ENCODE measurements around the gene CRK.
"Not testable (repeated sequence)": the region's sequence is repeated elsewhere in the genome, so short reads cannot be mapped to it uniquely, and the experiment has no call there.

The CRK gene

DNA sequence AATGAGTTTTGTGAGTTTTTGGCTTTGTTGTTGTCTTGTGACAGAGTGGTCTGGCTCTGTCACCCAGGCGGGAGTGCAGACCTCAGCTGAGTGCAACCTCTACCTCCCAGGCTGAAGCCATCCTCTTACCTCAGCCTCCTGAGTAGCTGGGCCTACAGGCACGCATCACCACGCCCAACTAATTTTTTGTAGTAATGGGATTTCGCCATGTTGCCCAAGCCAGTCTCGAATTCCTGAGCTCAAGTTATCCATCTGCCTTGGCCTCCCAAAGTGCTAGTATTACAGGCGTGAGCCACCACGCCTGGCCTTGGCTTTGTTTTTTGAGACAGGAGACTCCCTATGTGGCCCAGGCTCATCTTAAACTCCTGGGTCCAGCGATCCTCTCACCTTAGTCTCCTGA is 15.1 kb downstream of the CRK start:
- CTCF ChIA-PET = no interaction called here
- Mint-ChIP-seq H3K27me3 (no peaks in the 10 kb centered on the region), H3K27ac (no peak overlapping the region), H3K9me3 (no peaks in the 10 kb centered on the region), H3K4me1 (peaks cover 2% of the 10 kb centered on the region), H3K4me3 (no peak overlapping the region), H3K36me3 (peaks cover 16% of the 10 kb centered on the region)
- no peak for DNase-seq

DNA sequence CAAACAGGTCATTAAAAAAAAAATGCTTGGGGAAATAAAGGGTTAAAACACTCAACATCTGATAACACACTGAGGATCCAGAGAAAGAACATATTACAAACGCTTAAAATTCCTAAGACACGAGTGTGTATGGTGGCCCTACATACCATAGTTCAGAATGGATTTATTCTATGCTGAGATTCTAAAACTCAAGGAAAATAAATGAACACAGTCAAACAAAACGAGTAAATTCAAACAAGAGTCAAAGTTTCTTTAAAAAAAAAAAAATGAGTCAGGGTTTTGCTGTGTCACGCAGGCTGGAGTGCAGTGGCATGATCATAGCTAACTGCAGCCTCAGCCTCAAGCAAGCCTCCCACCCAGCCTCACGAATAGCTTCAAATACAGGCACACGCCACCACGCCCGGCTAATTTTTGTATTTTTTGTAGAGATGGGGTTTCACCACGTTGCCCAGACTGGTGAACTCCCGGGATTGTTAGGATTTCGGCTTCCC is 17.4 kb downstream of the CRK start:
- DNase-seq = no peak
- H3K4me1 Mint-ChIP-seq = no peaks in the 10 kb centered on the region
- CTCF ChIA-PET = no interaction called here
- no peak overlapping the region for H3K27ac Mint-ChIP-seq
- H3K36me3 Mint-ChIP-seq = peaks cover 35% of the 10 kb centered on the region
- no peaks in the 10 kb centered on the region for H3K9me3 Mint-ChIP-seq
- H3K4me3 Mint-ChIP-seq = no peak overlapping the region
- H3K27me3 Mint-ChIP-seq = no peaks in the 10 kb centered on the region

DNA sequence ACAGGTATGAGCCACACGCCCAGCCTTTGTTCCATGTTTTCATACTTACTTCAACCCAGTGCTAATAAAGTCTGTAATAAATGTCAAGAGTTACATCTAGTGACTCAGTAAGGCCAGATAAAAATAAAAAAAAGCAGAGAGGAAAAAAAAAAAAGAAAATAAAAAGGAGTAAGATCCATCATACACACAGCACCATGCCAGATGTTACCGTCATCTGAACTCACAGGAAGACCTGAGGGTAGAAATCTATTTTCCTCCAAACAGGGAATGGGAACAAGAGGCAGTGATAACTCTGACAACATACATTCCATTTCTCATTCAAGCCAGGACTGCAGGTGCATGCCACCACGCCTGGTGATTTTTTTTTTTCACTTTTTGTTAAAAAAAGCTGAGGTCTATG is 20.7 kb downstream of the CRK start:
- Mint-ChIP-seq H3K9me3 (no peaks in the 10 kb centered on the region), H3K4me3 (no peak overlapping the region), H3K27ac (no peak overlapping the region), H3K4me1 (peaks cover 5% of the 10 kb centered on the region), H3K27me3 (no peaks in the 10 kb centered on the region), H3K36me3 (peaks cover 51% of the 10 kb centered on the region)
- no peak for DNase-seq
- CTCF ChIA-PET = no interaction called here

DNA sequence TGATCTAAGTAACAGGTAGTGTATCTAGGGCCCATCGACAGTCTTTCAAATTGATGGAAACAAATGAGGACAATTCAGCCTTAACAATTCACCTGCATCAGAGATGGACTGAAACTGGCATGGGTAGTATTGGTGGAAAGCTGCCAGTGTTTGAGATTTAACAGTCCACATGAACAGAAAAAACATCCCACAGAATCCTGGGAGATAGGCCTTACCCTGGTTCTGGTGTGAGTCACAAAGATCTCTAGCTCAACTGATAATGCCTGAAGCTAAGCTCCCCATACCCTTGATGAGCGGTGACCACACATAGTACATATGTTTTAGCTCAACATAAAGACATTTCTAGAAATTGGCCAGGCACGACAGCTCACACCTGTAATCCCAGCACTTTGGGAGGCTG is 21.9 kb downstream of the CRK start:
- Mint-ChIP-seq H3K27me3 (no peaks in the 10 kb centered on the region), H3K36me3 (peaks cover 49% of the 10 kb centered on the region), H3K27ac (no peak overlapping the region), H3K4me3 (no peak overlapping the region), H3K4me1 (peaks cover 5% of the 10 kb centered on the region), H3K9me3 (no peaks in the 10 kb centered on the region)
- CTCF ChIA-PET = interaction anchor here (0.5 to 0.8 kb wide), 2 partner anchors 25 to 137 kb away, joined by 3 read pairs; no protein-coding TSS in a partner anchor
- DNase-seq = no peak

DNA sequence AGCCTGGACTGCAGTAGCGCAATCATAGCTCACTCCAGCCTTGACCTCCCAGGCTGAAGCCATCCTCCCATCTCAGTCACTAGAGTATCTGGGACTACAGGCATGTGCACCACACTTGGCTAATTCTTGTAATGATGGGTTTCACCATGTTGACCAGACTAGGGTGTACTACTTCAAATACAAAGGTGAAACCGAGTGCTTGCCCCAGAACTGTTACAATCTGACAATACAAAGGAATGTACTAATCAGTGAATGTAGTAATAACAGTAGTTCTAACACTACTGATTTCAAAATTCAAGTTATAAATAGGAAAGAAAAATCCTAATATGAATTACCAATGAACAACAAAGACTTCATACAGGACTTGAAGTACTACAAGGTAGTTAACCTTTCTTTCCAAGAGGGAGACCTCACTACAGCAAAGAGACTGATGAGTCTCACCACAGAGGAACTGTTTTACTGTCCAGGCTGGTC is 24.4 kb downstream of the CRK start:
- Mint-ChIP-seq H3K27ac (no peak overlapping the region), H3K4me3 (no peak overlapping the region), H3K9me3 (no peaks in the 10 kb centered on the region), H3K36me3 (peaks cover 42% of the 10 kb centered on the region), H3K27me3 (no peaks in the 10 kb centered on the region), H3K4me1 (peaks cover 5% of the 10 kb centered on the region)
- CTCF ChIA-PET = no interaction called here
- DNase-seq = no peak

DNA sequence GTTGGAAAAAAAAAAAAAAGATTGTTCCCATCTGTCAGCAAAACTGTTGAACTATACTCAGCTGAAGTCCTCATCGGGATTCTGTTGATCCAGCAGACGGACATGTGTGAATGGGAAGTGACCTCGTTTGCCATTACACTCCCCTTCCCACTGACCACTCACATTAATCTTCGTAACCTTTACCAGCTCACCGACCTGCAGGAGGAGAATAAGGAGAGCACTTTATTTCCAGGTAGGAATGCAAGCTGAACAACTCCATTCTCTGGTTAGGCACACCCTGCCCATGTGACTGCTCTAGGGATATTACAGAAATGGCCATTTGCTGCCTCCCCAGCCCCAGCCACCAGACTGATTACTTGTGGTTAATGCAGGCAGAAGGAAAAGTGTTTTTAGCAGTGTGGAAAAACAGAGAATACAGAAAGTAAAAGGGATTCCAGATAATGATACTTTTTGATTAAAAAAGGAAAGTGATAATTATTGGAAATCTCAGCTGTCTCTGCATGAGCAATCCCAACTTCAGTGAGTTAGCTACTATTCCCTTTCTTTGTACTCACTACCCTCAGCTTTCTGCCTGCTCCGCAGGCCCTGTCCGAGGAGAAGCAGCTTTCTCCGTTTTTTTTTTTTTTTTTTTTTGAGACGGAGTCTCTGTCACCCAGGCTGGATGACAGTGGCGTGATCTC is 32.4 kb downstream of the CRK start:
- DNase-seq = no peak
- no peaks in the 10 kb centered on the region for H3K9me3 Mint-ChIP-seq
- no peak overlapping the region for H3K27ac Mint-ChIP-seq
- H3K4me3 Mint-ChIP-seq = no peak overlapping the region
- peaks cover 28% of the 10 kb centered on the region for H3K36me3 Mint-ChIP-seq
- no peaks in the 10 kb centered on the region for H3K4me1 Mint-ChIP-seq
- CTCF ChIA-PET = no interaction called here
- no peaks in the 10 kb centered on the region for H3K27me3 Mint-ChIP-seq

DNA sequence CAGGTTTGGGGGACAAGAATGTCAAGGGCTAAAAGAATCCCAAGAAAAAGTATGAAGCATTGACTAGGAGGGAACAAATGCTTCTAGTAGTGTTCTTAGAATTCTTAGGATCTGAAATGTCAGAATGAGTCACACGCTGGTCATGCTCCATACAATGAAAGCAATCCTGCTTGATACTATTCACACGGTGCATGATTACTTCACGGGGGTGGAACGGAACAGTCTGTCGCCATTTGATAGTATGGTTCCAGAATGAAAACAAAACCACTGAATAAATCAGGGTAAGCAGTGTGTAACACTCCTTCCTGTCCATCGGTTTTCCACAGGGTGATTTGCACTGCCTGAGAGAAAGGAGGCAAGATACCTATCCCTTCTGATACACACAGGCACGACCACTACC is 33.1 kb downstream of the CRK start:
- CTCF ChIA-PET = no interaction called here
- DNase-seq = no peak
- H3K9me3 Mint-ChIP-seq = no peaks in the 10 kb centered on the region
- H3K4me3 Mint-ChIP-seq = no peak overlapping the region
- H3K4me1 Mint-ChIP-seq = no peaks in the 10 kb centered on the region
- no peak overlapping the region for H3K27ac Mint-ChIP-seq
- H3K27me3 Mint-ChIP-seq = no peaks in the 10 kb centered on the region
- H3K36me3 Mint-ChIP-seq = peaks cover 29% of the 10 kb centered on the region

DNA sequence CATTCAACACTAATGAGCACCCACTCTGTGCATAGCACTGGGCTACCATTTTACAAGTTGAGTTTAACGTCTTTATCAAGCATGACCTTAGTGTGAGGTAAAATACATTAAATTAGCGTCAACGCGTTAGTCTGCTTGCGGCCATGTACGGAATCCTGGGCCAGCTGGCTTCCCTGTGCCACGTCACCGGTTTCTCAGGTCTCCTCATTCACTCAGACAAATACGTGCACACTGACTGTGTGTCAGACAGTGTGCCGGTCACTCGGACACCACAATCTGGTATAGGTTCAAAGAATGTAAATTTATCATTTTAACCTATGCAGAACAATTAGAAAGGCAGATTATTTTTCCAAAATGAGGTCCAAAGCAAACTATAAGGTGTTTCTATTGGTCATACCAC is 34.6 kb downstream of the CRK start:
- Mint-ChIP-seq H3K27ac (no peak overlapping the region), H3K27me3 (no peaks in the 10 kb centered on the region), H3K4me3 (no peak overlapping the region), H3K36me3 (peaks cover 29% of the 10 kb centered on the region), H3K4me1 (no peaks in the 10 kb centered on the region), H3K9me3 (no peaks in the 10 kb centered on the region)
- no peak for DNase-seq
- CTCF ChIA-PET = no interaction called here

DNA sequence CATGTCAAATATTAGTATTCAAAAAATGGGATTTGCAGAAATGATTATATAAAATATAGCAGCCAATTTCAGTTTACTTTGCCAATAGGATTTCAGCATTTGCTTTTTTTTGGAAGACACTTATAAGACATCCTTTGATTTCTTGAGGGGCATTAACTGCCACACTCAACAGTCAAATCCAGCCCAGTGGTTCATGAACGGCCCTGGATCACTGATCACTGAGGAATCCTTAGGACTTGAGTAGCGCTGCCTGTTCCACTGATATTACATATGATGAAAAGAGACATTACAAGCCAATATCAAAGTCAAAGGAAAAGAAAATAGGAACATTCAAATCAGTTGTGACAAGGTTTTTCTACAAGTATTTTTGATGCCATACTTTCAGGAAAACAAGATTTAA is 35.1 kb downstream of the CRK start:
- no peak overlapping the region for H3K27ac Mint-ChIP-seq
- H3K4me3 Mint-ChIP-seq = no peak overlapping the region
- no peaks in the 10 kb centered on the region for H3K27me3 Mint-ChIP-seq
- no peak for DNase-seq
- H3K36me3 Mint-ChIP-seq = peaks cover 29% of the 10 kb centered on the region
- CTCF ChIA-PET = no interaction called here
- H3K4me1 Mint-ChIP-seq = no peaks in the 10 kb centered on the region
- no peaks in the 10 kb centered on the region for H3K9me3 Mint-ChIP-seq

DNA sequence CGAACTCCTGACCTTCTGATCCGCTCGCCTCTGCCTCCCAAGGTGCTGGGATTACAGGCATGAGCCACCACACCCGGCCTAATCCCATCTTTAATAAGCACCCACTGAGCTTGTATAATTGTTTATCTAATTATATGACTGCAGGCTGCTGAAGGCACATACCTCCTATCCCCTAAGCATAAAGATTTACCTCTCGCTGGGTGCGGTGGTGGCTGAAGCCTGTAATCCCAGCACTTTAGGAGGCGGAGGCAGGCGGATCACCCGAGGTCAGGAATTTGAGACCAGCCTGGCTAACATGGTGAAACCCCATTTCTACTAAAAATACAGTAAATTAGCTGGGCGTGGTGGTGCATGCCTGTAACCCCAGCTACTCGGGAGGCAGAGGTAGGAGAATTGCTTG is 35.9 kb downstream of the CRK start:
- no peak overlapping the region for H3K27ac Mint-ChIP-seq
- CTCF ChIA-PET = no interaction called here
- H3K4me1 Mint-ChIP-seq = no peaks in the 10 kb centered on the region
- H3K4me3 Mint-ChIP-seq = no peak overlapping the region
- no peaks in the 10 kb centered on the region for H3K27me3 Mint-ChIP-seq
- peaks cover 21% of the 10 kb centered on the region for H3K36me3 Mint-ChIP-seq
- no peaks in the 10 kb centered on the region for H3K9me3 Mint-ChIP-seq
- DNase-seq = no peak

DNA sequence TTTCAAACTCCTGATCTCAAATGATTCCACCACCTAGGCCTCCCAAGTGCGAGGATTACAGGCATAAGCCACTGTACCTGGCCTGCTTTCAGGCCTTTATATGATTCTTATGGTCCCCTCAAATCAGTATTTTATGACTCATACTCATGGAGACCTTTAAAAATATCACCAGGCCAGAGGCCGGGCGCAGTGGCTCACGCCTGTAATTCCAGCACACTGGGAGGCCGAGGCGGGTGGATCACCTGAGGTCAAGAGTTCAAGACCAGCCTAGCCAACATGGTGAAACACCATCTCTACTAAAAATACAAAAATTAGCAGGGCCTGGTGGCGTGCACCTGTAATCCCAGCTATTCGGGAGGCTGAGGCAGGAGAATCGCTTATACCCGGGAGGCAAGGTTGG is 37.6 kb downstream of the CRK start:
- H3K4me3 Mint-ChIP-seq, H3K9me3 Mint-ChIP-seq, DNase-seq, CTCF ChIA-PET, H3K27me3 Mint-ChIP-seq, H3K4me1 Mint-ChIP-seq, H3K27ac Mint-ChIP-seq: not testable (repeated sequence)
- H3K36me3 Mint-ChIP-seq = peaks cover 19% of the 10 kb centered on the region

DNA sequence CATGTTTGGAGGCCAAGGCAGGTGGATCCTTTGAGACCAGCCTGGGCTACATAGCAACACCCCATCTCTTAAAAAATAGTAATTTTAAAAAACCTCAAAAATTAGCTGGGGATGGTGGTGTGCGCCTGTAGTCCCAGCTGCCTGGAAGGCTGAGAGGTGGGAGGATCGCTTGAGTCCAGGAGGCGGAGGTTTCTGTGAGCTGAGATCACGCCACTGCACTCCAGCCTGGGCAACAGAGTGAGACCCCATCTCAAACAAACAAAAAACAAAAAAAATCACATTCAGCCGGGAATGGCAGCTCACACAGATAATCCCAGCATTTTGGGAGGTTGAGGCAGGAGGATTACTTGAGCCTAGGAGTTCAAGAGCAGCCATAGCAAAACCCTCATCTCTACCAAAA is 39.6 kb downstream of the CRK start:
- no peak for DNase-seq
- H3K27me3 Mint-ChIP-seq = no peaks in the 10 kb centered on the region
- peaks cover 6% of the 10 kb centered on the region for H3K36me3 Mint-ChIP-seq
- no peaks in the 10 kb centered on the region for H3K4me1 Mint-ChIP-seq
- no peak overlapping the region for H3K27ac Mint-ChIP-seq
- H3K4me3 Mint-ChIP-seq = no peak overlapping the region
- H3K9me3 Mint-ChIP-seq = no peaks in the 10 kb centered on the region
- CTCF ChIA-PET = no interaction called here

DNA sequence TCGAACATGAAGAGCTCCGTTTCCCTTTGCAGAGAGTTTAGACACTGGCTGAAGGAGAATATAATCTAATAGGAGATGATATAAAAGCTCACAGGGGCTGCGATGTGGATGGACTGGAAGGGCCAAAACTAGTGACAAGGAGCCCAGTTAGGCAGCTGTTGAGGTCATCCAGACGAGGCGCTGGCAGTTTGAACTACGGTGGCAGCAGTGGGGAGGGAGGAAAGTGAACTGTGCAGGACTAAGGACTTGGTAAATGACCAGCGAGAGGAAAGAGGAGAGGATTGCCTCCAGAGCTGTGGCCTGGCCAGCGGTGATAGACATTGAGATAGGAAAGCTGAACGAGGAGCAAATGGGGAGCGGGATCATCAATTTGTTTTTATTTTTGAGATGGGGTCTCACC is 41.4 kb downstream of the CRK start:
- no peaks in the 10 kb centered on the region for H3K27me3 Mint-ChIP-seq
- no peaks in the 10 kb centered on the region for H3K4me1 Mint-ChIP-seq
- peaks cover 1% of the 10 kb centered on the region for H3K36me3 Mint-ChIP-seq
- no peak overlapping the region for H3K27ac Mint-ChIP-seq
- no peak for DNase-seq
- no peaks in the 10 kb centered on the region for H3K9me3 Mint-ChIP-seq
- CTCF ChIA-PET = interaction anchor here (0.7 kb wide), 1 partner anchor 50 kb away, joined by 3 read pairs; no protein-coding TSS in a partner anchor
- no peak overlapping the region for H3K4me3 Mint-ChIP-seq

DNA sequence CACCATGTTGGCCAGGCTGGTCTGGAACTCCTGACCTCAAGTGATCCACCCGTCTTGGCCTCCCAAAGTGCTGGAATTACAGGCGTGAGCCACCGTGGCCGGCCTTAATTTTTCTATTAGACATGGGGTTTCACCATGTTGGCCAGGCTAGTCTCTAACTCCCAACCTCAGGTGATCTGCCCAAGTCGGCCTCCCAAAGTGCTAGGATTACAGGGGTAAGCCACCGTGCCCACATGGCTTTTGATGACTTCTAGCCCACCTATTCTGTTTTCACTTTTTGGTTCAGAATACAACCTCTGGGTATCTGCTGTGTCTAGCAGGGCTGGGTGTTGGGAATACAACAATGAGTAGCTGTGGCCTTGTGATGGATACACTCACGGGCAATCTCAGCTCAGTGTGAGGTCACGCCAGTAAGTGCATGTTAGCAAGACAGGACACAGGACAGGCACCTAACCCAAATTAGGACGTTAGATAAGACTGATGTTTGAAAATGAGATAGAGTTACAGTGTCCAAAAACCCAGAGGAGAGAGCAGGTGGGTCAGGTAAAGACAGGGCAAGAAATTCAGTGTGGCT is 41.9 kb downstream of the CRK start:
- no peak overlapping the region for H3K27ac Mint-ChIP-seq
- no peaks in the 10 kb centered on the region for H3K9me3 Mint-ChIP-seq
- H3K36me3 Mint-ChIP-seq = peaks cover 1% of the 10 kb centered on the region

DNA sequence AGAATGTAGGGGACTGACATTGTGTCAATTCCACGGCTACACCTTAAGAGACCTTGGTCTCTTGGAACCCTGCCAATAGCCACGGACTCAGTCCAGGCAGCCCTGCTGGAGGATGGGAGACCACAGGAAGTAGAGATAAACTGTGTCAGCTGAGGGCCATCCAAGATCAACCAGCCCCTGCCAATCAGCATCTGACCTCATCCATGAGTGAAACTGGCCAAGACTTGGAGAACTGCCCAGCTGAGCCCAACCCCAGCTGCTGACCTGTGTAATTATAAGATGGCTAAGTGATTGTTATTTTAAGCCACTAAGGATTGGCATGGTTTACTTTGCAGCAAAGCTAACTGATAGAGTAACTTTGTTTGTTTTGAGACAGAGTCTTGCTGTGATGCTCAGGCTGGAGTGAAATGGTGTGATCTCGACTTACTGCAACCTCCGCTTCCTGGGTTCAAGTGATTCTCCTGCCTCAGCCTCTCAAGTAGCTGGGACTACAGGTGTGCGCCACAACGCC is 42.7 kb downstream of the CRK start:
- CTCF ChIA-PET = no interaction called here
- DNase-seq = no peak
- Mint-ChIP-seq H3K4me1 (no peaks in the 10 kb centered on the region), H3K27me3 (no peaks in the 10 kb centered on the region), H3K4me3 (no peak overlapping the region), H3K9me3 (no peaks in the 10 kb centered on the region), H3K27ac (no peak overlapping the region), H3K36me3 (peaks cover 1% of the 10 kb centered on the region)

More for the DNA sequence above, 41.9 kb downstream of the CRK start:
- CTCF ChIA-PET = interaction anchor here (0.7 kb wide), 1 partner anchor 49 kb away, joined by 3 read pairs; no protein-coding TSS in a partner anchor
- Mint-ChIP-seq H3K27me3 (no peaks in the 10 kb centered on the region), H3K4me1 (no peaks in the 10 kb centered on the region), H3K4me3 (no peak overlapping the region)
- DNase-seq = no peak

Measured in activated naive CD4-positive, alpha-beta T cell treated with anti-CD3 and anti-CD28 coated beads, Interleukin-2, amount 10 ng/mL, durations not matched to agents 7 days and 5 days (primary cell).